ENCODE data around the gene BROX.
"Not testable (repeated sequence)": the region's sequence is repeated elsewhere in the genome, so short reads cannot be mapped to it uniquely, and the experiment has no call there.

GRCh38 chr1:222762178-222762577, 49.8 kb downstream of the BROX start:
- not testable (repeated sequence) for TF ChIP-seq CTCF (conservative IDR thresholded peaks at IDR 0.05); EZH2 (IDR thresholded peaks at IDR 0.05; ENCODE audit: low read depth)
